Left renal cortex interstitium (tissue), 4 donors: ENCODE data around the gene POLR3K. TPM values are rescaled to one million over a fixed set of nuclear protein-coding genes. Genes with fewer than 3 reads are reported as not detected.

Source experiments
- DNase-seq, 4 donors: peaks; one replicate each; pipeline ENCODE4 v3.0.0-alpha.2; 2013; ENCODE audit warnings: low read depth in 4 of 4, low spot score in 2 of 4, missing footprints in 1 of 4
- polyA plus RNA-seq, 4 donors: library from polyadenylated mRNA; unstranded; fragments of 120-200 nt; gene quantifications; one replicate each; pipeline ENCODE4 v1.2.1, GENCODE V29; 2013; ENCODE audit not compliant: insufficient read length in 4 of 4

Gene POLR3K
- polyA plus RNA-seq, 4 donors, result 11.2 to 14.1 (median 12.1) TPM

DNA sequence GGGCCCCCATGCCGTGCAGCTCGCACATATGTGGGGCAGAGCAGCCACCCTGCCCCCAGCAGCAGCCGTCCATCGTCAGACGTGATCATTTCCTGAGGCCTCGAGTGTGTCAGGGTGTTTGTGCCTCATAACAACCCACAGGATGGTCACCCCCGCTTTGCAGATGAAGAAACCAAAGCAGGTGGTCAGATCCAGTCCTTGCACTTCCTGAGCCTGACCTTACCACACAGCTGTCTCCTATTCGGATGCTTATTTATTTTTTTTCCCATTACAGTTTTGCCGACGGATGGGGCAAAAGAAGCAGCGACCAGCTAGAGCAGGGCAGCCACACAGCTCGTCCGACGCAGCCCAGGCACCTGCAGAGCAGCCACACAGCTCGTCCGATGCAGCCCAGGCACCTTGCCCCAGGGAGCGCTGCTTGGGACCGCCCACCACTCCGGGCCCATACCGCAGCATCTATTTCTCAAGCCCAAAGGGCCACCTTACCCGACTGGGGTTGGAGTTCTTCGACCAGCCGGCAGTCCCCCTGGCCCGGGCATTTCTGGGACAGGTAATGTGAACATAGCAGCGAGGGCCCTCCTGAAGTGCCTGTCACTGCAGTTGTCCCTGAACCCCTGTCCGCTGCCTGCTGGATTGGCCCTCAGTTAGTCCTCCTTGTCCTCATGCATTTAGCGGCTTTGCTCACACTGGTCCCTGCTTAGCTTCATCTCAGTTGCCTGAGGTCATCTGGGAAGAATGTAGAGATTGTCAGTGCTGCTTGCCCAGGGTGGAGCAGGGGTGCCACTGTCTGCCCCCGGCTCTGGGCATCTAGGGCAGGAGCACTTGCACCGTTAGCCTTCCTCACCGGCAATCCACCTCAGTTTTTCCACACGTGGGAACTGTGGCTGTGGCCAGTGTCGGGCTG is 26.0 kb upstream of the POLR3K start:
- DNase-seq, result no peak

DNA sequence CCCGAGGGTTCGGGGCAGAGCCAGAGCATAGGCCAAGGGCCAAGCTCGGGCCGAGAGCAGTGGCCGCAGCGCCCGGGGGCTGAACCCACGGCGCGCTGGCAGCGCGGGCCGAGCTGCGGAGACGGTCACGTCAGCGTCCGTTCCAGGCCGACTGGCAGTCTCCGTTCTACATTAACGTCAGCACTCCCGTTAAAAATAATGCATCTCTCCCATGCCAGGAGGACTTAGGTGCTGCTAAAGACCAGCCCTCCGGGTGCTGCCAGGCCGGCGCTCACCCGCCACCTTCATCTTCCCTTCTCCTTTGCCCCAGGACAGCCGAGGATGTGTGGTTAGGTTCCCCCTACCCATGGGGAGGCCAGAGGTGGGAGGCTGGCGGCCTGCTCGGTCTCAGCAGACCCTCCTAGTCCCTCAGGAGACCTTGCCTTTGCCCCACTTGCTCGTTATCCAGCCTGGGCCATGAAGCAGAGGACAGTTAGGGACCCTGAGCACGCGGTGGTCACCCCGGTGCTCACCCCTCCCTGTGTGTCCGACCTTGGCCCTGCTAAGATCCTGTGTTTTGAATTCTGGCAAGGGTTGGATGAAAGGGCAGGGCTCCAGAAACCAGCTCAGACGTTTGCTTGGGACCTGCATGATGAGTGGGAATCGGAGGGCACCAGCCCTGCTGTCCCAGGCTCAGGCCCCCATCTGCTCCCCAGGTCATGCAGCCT is 25.2 kb upstream of the POLR3K start:
- no peak for DNase-seq

DNA sequence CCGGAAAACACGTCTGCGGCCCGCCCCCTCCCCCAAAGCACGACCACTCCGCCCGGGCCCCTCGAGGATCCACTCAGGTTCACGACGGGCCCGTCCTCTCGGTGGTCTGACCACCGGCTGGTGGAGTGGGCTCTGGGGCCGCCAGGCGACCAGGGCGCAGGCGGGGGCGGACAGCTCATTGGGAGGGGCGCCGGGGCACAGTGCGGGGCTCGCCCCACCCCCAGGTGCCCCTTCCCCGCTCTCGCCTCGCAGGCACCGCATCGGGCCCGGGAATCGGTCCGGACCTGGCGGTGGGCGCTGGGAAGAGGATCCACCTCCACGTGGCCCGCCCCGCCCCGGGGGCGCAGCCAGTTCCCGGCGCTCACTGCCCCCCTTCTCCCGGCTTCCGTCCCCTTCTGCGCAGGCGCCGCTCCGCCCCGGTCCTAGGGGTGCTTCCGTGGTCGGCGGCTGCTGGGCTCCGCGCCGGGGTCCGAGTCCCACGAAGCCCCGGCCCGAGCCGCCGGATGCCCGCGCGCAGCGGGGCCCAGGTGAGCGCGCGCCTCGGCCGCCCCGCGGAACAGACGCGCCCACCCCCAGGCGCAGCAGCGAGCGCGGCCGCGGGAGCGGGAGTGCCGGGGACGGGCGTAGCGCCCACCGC is 24.5 kb upstream of the POLR3K start, which contains the start of gene MPG:
Gene MPG (plus strand): TSS at position 419 of the 637 bp plus-strand sequence. CDS start 85 bp downstream, at position 504.
- peak in 1 of 4 donors; percentile 81 for DNase-seq

DNA sequence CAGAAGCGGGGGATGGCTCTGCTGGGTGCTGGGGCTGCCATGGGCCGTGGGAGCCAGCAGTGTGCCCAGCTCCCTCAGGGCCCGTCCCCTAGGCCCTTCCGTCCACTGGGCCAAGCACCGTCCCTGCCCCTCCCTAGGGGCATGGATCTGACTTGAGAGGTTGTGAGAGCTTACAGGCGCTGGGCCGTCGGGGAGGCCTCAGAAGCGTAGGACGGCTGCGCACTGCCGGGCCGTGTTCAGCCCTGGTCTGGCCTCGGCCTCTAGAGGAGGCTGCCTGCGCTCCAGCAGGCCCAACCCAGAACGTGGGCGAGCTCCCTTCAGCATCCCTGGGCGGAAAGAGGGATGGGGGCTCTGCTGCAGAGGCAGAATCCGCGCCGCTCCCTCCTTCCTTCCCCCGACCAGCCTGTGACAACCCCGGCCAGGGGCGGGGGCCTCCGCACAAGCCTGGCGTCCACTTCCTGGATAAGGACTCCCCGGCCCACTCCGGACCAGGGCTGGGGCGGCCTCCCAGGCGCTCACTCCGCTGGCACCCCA is 23.9 kb upstream of the POLR3K start:
- DNase-seq, result no peak

DNA sequence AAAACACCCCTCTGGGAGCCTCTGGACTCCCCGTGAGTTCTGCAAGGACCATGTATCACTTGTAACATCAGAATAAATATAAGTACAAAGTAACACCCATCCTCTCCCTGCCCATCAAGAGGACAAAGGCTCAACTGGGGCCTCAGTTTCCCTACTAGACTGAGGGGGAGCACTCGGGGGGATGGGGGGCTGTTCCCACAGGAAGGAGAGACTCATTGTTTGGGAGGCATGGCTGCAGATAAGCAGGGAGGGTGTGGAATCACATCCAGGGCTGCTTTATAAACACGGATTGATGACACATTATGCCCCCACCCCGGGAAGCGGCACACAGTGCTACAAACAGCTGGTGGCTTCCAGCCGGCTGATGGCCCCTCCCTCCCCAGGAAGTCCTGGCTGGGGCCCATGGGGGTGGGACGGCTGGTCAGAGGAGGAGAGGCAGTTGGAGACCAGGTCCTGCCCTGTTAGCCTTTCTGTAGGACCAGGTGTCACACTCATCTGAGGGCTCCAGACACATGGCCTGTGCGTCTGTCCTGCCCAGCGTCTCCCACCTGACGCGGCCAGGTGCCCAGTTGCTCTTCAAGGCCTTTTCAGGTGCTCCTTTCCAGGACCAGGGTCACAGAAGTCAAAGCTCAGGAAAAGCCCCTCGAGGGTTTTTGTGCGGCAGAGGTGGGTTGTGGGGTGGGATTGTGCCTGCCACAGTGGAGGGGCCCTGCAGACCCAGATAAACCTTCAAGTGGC is 23.3 kb upstream of the POLR3K start:
- DNase-seq, result no peak

DNA sequence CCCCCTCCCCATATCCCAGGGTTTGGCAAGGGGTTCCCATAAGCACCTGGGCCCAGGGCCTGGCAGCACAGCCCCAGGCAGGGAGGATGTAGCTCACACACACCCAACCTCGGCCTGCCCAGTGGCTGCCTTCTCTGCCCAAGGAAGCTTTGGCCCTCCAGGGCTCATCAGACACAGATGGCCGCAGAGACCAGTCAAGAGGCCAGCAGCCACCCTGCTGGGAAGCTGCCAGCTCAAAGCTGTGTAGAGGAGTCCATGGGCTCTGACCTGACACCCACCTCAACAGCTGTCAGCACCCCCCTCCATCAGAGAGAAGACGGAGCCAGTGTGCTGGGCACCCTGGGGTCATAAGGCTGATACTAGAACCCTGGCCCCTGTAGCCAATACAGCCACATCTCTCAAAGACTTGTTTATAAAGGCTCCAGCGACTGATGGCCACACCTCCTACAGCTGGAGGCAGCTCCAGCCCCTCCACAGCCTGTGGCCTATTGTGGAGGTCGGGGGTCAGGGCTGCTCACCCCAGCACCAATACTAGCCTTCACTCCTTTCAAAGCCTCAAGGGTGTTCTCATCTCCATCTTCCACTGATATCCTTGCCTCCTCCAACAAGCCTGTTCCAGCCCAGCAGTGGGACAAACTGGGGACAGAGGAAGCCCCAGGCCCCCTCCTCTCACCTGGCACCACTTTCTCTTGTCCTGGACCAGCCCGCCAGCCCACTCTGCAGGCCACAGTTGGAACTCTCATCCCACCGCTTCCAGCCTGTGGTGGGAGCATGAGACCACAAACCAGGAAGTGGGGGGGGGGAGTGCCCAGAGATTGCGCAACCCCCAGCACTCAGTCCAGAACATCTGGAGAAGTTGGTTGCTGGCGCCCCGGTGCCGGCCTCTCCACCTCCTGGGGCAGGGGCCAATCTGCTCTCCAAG is 22.4 kb upstream of the POLR3K start:
- no peak for DNase-seq

DNA sequence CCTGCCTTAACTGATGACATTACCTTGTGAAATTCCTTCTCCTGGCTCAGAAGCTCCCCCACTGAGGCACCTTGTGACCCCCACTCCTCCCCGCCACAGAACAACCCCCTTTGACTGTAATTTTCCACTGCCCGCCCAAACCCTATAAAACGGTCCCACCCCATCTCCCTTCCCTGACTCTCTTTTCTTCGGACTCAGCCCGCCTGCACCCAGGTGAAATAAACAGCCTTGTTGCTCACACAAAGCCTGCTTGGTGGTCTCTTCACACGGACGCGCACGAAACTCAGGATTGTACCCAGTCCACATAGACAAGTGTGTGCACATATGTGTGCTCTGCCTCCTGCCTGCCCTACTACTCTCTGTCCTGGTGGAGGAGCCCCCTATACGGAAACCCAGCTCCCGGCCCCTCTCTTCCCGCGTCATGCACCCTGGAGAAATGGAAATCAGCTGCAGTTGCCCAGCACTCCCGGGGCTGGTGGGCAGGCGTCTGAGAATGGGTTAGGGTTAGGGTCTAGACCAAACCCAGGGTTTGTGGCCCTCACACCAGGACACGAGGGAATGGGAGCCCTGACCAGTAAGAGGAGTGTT is 21.4 kb upstream of the POLR3K start:
- DNase-seq, result no peak

DNA sequence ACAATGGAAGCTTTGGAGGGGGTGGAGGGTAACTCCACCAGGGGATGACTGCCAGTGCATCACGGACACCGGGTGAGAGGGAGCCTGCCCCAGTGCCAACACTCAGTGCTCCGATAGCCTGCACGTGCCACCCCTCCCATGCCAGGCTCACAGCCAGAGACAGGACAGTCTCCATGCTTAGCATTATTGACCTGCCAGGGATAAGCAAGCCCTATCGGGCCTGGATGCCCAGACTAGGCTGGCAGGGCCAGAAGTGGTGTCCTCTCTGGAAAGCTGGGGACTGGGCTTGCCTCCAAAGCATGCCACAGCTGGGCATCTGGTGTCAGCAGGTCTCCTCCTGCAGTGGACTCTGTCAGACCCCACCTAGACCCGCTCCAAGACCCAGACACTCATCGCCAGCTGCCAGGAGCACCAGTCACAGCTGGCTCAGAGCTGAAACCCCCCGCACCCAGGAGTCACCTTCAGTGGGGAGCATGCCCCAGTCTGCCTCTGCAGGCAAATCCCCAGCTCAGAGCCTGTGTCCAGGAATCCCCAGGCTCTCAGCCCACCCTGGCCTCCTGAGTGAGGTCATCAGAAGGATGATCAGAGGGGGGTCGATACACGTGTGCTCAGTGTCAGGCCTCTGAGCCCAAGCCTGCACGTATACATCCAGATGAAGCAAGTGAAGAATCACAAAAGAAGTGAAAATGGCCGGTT is 20.8 kb upstream of the POLR3K start:
- no peak for DNase-seq

DNA sequence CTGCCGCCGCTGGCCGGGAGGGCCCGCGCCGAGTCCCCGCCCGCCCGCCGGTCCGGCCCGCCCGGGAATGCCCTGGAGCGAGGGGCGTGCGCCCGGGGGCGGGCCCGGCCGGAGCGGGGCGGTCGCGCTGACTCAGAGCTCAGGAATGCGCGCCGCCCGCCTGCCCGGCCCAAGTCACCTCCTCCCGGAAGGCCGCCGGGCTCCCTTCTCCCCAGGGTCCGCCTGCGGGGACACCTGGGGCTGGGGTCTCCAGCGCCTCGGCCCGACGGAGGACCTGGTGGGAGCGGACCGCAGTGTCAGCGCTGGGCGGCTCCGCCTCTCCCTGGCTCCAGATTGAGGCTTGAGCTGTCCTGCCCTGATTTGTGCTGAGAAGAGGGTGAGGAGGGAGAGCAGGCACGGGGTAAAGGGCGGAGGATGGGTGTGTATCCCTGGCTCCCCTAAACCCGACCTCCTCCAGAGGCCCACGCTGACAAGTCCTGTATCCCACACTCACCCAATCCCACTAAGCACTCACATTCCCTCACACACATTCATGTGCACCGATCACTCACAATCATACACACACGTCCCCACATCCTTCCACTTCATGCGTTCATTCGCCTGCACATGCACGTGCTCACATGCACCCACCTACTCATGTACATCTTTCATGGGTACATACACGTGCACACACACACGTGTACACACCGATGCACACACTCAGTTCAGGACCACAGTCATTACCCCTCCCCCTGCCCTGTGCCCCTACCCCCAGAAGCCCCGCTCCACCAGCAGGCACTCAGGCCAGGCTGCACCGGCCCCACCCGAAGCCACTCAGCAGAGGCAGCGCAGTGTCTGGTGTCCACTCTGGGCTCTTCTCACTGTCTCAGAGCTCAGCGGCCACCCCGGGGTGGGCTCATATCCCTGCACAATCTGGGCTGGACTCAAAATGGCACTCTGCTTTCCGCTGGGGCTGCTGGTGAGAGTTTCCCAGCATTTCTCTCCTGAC is 19.4 kb upstream of the POLR3K start, which contains the start of gene RHBDF1:
Gene RHBDF1 (minus strand): TSS at position 71 of the 988 bp plus-strand sequence. CDS start 7,616 bp downstream, outside the sequence.
- DNase-seq, result peak in 1 of 4 donors; percentile 56

DNA sequence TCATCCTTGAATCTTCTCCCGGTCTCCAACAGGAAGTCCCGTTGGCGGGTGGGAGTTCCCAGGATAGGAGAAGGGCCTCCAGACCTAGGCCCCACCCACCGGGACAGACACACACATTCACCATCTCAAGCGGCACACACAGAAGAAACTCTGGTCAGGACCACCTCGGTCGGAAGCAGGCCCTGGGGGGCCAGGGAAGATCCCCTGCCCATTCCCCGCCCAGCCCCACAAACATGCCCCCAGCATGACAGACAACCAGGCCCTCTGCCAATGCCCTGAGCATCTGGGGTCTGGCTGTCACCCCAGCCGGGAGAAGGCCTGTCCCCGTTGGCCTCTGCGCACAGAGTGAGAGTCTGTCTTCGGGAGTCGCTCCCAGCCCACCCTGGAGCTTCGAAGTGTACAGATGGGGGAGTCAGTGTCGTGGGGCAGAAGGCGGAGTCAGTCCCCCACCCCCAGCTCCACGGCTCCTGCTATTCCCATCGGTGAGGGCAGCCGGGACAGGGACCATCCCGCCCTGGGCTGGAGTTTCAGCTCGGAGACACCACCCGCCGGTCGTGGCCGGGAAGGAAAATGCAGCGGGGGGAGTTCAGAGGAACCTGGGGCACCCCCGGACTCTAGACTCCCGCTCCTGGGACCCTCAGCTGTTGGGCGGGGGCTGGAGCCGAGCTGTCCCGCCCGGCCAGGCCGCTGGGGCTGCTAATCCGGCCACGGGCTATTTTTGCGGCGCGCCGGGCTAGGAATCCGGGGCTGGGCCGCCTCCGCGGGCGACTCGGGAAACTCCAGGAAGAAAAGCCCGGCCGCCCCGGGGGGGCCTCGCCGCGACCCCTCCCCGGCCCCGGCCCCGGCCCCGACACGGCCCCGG is 18.4 kb upstream of the POLR3K start:
- DNase-seq, result peak in 1 of 4 donors; percentile 55

DNA sequence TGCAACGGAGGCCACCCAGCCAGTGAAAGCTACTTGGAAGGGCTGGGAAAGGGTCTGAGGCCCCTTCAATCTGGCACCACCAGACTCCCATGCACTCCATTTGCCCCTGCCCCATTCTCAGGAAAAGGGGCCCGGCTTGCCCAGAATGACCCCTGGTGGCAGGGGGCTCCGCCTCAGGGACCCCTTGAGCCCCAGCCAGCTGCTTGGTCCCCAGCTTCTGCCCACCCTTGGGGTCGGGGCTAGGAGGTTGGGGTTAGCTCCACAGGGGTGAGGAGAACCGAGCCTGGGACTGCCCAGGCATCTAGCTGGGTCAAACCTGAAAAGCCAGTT is 17.8 kb upstream of the POLR3K start:
- DNase-seq, result no peak

DNA sequence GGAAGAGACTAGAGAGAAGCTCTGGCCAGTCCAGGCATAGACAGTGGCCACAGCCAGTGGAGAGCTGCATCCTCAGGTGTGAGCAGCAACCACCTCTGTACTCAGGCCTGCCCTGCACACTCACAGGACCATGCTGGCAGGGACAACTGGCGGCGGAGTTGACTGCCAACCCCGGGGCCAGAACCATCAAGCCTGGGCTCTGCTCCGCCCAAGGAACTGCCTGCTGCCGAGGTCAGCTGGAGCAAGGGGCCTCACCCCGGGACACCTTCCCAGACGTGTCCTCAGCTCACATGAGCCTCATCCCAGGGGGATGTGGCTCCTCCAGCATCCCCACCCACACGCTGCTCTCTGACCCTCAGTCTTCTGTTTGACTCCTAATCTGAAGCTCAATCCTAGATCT is 15.8 kb upstream of the POLR3K start:
- no peak for DNase-seq

DNA sequence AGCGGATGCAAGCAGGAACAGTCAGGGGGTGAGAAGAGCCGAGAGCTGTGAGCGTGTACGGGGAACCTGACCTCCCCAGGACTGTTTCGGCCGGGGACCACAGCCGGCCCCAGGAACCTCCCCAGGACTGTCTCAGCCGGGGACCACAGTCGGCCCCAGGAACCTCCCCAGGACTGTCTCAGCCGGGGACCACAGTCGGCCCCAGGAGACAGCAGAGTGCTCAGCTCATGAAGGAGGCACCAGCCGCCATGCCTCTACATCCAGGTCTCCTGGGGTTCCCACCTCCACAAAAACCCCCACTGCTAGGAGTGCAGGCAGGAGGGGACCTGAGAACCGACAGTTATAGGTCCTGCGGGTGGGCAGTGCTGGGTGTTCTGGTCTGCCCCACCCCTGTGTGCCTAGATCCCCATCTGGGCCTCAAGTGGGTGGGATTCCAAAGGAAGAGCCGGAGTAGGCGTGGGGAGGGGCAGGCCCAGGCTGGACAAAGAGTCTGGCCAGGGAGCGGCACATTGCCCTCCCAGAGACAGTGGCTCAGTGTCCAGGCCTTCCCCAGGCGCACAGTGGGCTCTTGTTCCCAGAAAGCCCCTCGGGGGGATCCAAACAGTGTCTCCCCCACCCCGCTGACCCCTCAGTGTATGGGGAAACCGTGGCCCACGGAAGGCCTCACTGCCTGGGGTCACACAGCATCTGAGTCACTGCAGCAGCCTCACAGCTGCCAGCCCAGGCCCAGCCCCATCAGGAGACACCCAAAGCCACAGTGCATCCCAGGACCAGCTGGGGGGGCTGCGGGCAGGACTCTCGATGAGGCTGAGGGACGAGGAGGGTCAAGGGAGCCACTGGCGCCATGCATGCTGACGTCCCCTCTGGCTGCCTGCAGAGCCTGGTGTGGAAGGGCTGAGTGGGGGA is 14.7 kb upstream of the POLR3K start:
- DNase-seq, result no peak

DNA sequence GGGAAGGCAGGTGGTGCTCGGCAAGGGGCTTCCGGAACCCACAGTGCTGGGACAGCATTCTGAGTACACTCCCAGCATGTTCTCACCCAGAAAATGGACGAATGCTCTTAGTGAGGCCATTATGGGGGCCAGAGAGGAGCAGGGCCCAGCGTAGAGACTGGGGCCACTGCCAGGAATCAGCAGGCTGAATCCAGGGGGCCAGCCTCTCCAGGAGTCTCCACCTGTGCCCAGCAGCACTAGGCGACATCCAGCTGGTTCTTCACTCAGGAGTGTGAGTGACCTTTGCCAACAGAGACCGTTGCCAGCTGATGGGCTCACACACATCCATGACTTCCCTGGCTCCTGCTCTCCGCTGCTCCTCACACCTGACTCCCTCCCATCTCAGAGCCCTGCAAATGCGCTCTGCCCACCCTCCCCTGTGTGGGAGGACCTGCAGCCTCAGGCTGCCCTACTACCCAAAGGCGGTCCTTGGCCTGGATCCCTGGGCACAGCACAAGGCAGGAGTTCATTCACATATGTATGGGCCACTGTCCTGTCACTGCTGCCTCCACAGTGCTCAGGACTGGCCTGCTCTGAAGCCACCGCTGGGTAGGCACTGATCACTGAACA is 13.9 kb upstream of the POLR3K start:
- no peak for DNase-seq
